Stimulated activated CD8-positive, alpha-beta memory T cell treated with anti-CD3 and anti-CD28 coated beads, Interleukin-7, amount 100 ng/mL, for 4 hours (primary cell): ENCODE results near the gene CFAP97D2.
A peak's percentile ranks its signal among the peaks of the same experiment; 100 is the strongest.
"Not testable (repeated sequence)": the region's sequence is repeated elsewhere in the genome, so short reads cannot be mapped to it uniquely, and the experiment has no call there.

Experiments
- DNase-seq, 2 donors: peaks; one replicate each; pipeline ENCODE4 v3.0.0-alpha.2; 2020; ENCODE audit warnings: low read depth in 2 of 2

Gene CFAP97D2

DNA sequence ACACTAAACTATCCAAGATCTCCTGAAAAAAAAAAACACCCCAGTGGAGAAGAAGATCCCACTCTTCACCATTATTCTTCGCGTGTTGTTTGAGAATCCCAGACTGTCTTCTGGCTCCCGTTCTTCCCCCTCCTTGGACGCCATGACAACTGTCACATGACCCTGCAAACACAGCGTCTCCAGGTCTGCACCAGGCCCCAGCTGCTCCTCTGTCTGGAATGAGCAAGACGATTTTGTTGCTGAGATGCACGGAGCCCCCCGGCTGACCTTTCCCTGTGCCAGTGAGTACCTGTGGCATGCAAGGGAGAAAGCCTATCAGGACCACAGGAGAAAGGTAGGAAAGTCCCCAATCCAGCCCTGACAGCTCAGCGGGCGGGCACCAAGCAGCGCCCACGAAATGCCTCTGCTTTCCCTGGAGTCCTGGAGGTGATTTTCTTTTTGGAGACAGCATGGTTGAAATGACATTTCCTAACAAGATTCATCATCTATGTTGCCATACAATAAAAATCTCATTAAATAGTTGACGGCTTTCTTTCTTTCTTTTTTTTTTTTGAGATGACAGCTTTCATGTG lies at the start of gene CFAP97D2:
Gene CFAP97D2, plus strand, starts transcription at position 171 of the 572 bp plus-strand sequence. Its CDS starts 74 bp downstream, at position 245.
- no peak for DNase-seq

DNA sequence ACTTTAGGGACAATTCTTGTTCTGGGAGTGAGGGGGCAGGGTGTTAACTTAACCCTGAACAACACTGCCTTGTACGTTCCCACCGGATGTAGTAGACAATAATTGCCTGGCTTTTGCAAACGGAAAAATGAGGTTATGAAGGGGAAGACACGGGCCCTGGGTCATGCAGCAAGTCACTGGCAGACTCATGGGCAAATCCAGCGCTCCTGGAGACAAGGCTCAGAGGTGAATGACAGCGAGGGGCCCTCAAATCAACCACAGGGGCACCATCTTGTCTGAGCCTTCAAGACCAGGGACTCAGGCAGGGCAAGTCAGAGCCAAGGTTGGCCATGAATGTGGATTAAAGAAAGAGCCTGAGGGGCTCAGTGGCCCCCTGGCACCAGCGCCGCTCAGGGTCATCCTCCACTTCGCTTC lies 49.4 kb upstream of the CFAP97D2 start:
- DNase-seq, result no peak

DNA sequence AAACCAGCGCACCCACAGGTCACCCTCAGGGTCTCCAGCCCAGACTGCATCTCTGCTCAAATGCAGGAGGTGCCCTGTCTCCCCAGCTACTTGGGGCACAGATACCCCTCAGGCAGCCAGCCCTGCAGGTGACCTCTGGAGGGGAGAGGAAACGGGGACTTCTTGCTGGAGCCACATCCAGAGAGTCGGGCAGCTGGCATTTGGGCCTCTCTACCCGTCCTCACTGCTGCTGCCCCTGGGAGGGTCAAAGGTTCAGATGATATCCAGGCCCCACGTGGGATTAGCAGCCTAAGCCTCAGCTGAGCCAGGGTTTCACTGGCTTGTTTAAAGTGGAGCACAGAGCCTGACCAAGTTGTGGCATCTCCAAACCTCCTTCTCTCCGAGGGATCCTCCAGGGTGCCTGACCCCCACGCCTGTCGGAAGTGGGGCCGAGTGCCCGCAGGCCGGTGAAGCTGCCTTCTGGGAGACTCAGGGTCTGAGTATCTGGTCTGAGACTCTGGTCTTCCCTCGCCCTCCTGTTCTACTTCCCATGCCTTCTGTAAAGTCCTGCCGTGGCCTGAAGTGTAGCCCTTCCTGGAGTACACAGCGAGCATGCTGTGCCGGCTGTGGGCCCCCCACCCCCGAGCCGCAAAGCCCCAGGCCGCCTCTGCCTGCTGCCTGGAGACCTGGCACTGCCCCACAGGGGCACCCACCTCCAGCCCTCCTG lies 48.8 kb upstream of the CFAP97D2 start:
- no peak for DNase-seq

DNA sequence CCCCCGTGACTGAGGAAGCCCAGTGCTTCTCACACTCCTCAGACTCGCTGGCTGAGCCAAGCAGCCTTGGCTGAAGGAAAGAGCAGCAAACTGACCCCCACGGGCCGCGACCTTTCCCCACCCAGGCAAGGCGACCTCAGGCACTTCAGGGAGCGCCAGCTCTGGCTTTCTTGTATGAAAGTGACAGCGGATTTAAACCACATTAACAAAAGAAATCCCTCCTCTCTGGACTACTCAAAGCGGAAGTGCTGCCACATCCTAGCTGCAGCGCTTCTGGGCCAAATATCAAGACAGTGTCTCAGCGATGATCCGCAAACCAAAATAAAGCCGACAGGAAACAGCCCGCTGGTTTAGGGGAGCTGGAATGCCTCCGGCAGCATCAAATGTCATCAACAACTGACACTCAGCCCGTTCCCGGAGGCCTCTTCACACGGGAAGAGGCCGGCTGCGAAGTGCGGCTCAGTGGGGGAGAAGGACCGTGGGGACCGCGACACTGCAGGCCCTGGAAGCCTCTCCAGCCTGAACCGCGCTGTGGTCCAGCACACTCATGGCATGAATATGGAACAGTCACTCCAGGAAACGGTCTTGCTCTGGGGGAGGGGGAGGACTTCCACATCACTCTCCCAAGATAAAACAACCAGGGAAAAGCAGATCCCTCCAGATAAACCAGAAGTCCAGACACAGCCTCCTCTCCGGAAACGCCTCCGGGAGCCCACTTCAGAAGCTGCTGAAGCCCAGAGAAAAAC lies 48.0 kb upstream of the CFAP97D2 start:
- DNase-seq, result no peak

DNA sequence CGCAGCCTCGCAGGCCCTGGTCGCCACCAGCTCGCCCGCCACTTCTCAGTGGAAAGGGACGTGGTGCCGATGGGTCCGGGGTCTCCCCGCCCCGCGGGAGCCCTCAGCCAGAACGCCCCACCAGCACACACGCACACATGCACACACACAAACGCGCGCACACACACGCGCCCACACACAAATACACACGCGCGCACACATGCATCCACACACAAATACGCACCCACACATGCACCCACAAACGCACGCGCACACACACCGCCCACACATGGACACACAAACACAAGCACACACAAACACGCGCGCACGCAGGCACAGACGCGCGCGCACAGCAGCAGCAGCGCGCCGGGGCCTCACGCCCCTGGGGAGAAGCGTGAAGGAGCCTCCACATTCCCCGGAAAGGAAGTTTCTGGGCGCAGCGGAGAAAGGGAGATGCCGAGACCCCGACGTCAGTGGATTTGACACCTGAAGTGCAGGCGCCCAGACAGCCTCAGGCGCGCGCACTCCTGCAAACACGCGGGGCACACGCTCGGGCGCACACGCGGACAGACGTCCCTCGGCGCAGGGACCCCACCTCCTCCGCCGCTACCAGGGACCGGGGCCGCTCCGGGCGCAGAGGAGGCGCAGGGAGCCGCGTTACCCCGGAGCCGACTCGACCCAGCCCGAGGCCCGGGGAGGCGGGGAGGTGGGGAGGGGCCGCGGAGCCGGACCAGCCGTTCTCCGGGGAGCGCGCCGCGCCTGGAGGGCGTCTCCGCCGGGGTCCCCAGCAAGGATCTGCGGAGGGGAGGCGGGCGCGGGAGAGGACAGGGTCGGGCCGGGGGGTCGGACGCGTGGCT lies 47.3 kb upstream of the CFAP97D2 start:
- DNase-seq, result no peak

DNA sequence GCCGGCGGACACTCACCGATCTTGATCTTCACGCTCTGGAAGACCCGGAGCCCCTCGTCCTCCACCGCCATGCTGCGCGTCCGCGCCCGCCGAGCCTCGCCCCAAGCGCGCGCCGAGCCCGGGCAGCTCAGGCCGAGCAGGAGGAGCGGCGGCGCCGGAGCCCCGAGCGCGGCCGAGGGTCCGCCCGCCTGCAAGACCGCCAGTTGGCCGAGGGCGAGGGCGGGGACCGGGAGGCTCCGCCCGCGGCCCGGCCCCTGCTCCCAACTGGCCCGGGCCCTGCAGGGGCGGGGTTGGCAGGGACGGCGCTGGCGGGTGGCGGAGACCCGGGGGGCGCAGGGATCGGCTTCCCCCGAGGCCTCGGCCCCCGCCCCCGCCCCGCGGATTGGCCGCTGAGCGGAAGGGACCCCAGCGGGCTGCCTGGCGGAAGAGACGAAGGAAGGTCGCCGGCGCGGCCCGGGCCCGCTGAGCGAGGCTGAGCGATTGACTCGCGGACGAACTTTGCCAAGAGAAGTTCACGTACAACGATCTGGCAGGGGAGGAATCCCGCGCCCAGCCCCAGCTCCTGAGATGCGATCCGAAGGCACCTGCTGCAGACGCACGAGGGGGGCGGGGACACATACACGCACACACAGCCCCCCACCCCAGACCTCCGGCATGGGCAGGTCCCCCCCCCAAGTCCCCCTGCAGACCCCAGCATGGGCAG lies 46.5 kb upstream of the CFAP97D2 start, which contains the start of gene RASA3:
Gene RASA3, minus strand, starts transcription at position 205 of the 703 bp plus-strand sequence. Its CDS starts 134 bp downstream, at position 71.
- DNase-seq, result peak in 1 of 2 donors; percentile 58

DNA sequence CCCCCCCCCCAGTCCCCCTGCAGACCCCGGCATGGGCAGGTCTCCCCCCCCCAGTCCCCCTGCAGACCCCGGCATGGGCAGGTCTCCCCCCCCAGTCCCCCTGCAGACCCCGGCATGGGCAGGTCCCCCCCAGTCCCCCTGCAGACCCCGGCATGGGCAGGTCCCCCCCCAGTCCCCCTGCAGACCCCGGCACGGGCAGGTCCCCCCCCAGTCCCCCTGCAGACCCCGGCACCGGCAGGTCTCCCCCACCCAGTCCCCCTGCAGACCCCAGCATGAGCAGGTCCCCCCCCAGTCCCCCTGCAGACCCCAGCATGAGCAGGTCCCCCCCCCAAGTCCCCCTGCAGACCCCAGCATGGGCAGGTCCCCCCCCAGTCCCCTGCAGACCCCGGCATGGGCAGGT lies 45.9 kb upstream of the CFAP97D2 start:
- not testable (repeated sequence) for DNase-seq

DNA sequence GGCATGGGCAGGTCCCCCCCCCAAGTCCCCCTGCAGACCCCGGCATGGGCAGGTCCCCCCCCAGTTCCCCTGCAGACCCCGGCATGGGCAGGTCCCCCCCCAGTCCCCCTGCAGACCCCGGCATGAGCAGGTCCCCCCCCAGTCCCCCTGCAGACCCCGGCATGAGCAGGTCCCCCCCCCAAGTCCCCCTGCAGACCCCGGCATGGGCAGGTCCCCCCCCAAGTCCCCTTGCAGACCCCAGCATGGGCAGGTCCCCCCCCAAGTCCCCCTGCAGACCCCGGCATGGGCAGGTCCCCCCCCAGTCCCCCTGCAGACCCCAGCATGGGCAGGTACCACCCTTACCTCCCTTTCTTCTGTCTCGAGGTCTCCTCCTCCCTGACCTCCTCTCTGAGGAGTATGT lies 45.5 kb upstream of the CFAP97D2 start:
- DNase-seq, result not testable (repeated sequence)

DNA sequence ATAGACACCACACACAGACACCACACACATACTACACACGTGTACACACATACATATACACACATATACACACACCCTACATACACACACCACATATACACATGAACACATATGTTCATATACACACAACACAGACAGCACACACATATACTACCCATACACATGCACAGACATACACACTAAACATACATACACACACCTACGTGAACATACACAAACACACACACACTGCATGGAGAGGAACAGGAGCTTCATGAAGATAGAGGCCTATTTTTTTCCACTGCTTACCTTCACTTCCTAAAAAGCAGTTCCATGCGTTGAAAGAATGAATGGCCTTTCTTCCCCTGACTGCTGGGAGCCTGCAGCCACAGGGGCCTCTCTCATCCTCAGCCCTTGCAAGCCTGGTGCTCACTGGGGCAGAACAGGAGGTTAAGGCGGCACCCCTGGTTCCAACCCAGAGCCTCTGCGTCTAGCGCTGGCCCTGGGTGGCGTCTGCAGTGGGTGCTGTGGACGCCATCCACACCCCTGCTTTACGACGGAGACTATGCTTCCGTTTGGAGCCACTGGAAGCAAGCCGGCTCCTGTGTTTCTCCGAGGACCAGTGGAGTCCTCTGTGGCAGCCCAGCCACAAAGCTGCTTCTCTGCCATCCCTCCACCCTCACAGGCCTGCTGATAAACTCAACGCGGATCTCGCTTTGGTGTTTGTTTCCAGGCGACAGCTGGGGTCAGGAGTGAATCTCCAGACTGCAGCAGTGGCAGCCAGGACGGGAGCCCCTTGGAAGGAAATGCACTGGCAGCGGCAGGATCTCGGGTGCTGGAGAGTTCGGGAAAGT lies 44.7 kb upstream of the CFAP97D2 start:
- no peak for DNase-seq

DNA sequence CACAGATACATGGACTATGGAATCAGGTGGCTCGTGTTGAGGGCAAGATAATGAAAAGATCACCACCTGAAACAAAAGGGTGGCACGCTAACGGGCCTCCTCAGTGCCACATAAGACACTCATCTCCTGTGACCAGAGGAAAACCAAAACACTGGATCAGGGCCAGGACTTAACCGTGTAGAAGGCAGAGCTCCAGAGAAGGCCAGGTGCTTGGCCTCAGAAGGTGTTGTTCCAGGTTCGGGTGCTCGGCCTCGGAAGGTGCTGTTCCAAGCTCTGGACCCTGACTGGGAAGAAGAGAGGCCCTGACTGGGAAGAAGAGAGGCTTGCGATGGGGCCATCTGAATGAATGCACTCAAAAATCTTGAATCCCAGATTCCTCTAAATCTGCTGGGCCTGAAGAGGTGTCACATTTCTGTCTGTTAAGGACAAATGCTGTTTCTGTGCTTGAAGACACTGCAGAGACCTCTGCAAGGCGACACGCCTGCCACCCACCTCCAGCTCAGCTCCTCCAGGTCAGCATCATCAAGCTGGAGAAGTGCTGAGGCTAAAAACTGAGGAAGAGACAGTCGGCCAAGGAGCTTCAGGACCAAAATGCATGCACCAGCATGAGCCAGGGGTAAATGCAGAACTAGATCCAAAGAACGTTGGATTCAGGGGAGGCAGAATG lies 44.0 kb upstream of the CFAP97D2 start:
- DNase-seq, result no peak

DNA sequence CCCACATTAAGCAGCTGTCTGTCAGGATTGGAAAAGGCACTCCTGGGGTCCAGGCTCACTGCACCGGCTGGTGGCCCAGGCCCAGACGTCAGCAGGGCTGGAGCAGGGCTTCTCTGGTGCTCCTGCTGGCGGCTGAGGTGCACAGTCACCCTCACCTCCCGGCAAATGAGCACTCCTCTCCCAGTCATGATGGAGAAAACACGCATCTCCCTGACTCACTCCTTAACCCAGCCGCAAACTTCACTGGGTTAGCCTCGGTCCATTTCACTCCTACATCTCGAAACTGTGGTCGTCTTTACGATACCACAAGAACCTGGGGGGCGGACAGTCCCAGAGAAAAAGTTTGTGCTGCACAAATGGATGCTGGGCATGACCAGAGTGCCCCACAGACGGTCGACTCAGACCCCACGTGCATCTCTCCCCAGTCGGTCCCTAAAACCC lies 43.3 kb upstream of the CFAP97D2 start:
- no peak for DNase-seq

DNA sequence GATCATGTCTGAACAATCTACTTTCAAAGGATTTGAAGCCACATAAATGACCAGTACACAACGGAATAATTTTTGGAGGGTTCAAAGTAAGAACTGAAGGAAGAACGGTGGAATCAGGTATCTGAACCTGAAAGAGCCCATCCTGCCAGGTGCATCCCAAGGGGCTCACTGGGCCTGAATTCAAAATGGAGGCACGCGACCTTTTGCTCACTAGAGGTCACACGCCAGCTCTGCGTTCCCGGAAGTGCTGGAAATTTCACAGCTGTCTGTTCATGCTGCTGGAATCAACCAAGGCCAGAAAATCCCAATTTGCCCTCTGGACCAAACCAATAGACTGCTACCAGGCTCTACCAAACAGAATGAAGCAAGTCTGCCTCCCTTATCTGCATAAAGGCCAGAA lies 42.5 kb upstream of the CFAP97D2 start:
- DNase-seq, result no peak

DNA sequence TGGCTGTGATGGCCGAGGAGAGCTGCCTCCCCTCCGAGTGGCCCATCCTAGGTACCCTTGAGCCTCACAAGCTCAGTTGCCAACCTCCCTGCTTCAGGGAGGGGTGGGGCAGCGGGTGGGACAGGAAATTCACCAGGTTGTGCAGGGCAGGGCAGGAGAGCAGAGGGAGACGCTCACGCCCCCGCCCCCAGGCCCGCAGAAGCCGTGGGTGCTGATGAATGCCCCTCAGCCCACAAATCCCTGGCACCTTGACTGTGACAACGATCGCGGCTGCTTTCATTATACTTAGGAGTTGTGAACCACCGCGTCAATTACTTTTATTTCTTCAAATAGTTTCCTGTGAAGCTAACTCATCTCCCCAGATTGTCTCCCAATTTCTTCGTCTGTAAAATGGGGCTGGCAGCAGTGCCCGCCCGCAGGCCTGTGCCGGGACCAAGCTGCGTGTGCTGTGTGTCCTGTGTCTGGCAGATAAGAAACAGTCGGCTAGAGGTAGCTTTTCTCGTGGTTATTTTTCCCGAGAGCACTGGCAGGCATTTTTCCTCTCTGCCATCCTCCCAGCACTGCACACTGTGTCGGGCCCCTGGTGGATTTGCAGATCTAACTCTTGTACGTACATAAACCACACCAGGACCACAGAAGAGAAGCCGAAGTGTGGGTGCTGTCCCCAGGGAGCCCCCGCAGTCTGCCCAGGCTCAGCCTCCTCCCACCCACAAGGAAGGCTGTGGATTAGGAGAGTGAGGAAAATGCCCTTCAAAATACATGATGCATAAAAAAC lies 38.7 kb upstream of the CFAP97D2 start:
- DNase-seq, result peak in 1 of 2 donors; percentile 46

DNA sequence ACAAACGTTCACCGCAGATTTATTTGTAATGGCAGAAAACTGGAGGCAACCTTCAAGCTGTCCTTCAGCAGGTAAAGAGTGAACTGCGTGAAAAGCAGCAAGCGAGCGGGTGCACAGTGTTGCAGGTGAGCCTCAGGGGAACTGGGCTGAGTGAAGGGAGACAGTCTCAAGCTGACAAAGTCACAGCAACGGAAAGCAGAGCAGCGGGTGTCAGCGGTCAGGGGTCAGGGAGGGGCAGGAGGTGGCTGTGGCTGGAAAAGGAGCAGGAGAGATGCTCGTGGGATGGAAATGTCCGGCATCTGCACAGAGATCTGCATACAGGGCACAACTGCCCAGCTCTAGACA lies 38.2 kb upstream of the CFAP97D2 start:
- no peak for DNase-seq

DNA sequence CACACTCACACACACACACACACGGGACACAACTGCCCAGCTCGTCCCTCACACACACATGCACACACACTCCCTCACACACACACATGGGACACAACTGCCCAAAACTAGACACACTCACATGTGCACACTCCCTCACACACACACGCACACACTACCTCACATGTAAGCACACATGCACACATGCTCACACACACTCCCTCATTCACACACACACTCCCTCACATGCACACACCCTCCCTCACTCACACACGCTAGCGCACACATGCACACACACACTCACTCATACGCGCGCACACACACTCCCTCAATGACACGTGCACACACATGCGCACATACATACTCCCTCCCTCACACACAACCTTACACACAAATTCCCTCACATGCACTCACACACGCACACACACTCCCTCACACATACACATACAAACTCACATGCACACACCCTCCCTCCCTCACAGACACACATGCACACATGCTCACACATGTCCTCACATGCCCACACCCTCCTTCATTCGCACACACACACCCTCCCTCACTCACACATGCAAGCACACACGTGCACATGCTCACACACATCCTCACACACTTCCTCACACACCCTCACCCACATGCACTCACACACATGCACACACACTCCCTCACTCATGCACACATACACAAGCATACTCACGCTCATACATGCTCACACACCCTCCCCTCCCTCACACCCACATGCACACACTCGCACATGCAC lies 37.6 kb upstream of the CFAP97D2 start:
- no peak for DNase-seq

DNA sequence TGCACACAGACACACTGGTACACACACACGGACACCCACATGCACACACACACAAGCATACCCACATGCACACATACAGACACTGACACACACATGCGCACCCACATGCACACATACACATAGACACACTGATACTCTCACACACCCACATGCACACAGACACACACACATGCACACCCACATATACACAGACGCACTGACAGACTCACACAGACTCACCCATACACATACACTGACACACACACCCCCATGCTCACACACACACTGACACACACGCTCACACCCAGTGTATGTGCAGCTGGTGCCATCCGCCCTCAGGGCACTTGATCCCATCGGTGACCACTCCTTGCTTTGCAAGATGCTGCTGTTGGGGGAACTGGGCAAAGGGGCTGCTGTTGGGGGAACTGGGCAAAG lies 36.9 kb upstream of the CFAP97D2 start:
- DNase-seq, result no peak

DNA sequence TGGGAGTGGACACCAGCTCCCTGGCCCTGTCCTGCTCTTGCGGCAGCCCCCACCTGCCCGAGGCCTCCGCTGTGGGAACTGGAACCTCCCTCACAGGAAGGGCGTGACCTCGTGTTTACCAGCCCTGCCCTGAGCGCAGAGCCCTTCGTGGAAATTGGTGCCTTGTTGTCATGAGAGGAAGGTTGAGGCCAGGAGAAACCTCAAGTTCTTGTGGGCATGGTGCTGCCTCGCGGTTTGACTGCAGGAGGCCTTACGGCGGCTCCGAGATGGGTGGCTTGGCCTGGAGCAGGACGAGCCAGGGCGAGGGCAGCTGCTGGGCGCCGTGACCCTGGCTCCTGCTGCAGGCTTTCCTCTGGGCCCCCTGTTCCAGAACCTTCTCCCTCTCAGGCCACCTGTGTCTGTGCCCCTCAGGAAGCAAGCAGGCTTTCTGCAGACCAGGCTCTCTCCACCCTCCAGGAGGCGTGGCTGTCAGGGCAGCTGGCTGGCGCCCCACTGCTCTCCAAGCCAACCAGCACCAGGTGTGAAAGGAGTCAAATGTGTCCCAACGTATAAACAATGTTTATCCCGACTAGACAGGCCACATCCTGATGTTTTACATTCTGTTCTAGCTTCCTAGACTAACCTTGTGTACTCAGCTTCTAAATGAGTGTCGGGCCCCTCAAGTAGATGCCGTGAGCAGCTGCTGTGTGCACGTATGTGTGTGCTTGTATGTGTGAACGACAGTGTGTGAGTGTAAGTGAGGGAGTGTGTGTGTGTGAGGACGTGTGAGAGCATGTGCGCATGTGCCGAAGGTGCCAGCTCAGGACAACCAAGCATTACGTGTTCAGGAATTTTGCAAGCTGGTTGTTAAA lies 36.2 kb upstream of the CFAP97D2 start:
- peak in 1 of 2 donors; percentile 64 for DNase-seq
